Heart right ventricle (tissue), 16 donors: ENCODE measurements around the gene PAN3. TPM values are rescaled to one million over a fixed set of nuclear protein-coding genes. Genes with fewer than 3 reads are reported as not detected.

Experiments used
- ATAC-seq, 8 donors: fragments of 200-7000 bp; cut with Tn5 transposase; one replicate each; pipeline ENCODE4 v1.9.1; 2020; ENCODE audit warnings: mild to moderate bottlenecking in 8 of 8, moderate library complexity in 8 of 8, moderate number of reproducible peaks in 1 of 8
- DNase-seq, 2 donors: peaks; one replicate each; pipeline ENCODE4 v3.0.0-alpha.2; 2020
- H3K27ac ChIP-seq, 10 donors: fragments of 200-600 bp; sonication (generic) in 2 of 10; one replicate each; pipeline versions ENCODE4 v1.5.0 to v1.8.0; 2020 to 2022; ENCODE audit warnings: mild to moderate bottlenecking in 3 of 10
- H3K27me3 ChIP-seq, 7 donors: fragments of 200-600 bp; one replicate each; pipeline ENCODE4 v1.8.0; 2021 to 2022; ENCODE audit warnings: mild to moderate bottlenecking in 2 of 7
- H3K36me3 ChIP-seq, 9 donors: fragments of 200-600 bp; sonication (generic) in 1 of 9; one replicate each; pipeline versions ENCODE4 v1.5.0 to v1.8.0; 2020 to 2022; ENCODE audit warnings: mild to moderate bottlenecking in 2 of 9
- H3K4me1 ChIP-seq, 9 donors: fragments of 200-600 bp; sonication (generic) in 1 of 9; one replicate each; pipeline versions ENCODE4 v1.5.0 to v1.8.0; 2020 to 2022; ENCODE audit warnings: mild to moderate bottlenecking in 4 of 9
- H3K4me3 ChIP-seq, 10 donors: fragments of 200-600 bp; sonication (generic) in 2 of 10; one replicate each; pipeline versions ENCODE4 v1.5.0 to v1.8.0; 2020 to 2022; ENCODE audit warnings: mild to moderate bottlenecking in 7 of 10, moderate library complexity in 2 of 10
- H3K9me3 ChIP-seq, 11 donors: fragments of 200-600 bp in 10 of 11; sonication (generic) in 2 of 11; one replicate each; pipeline versions ENCODE4 v1.5.0 to v1.8.0; 2013 to 2022; ENCODE audit warnings: mild to moderate bottlenecking in 2 of 11, control low read depth in 1 of 11, moderate library complexity in 1 of 11
- WGBS, 2 donors: extraction: QIAGEN DNeasy Blood & Tissue Kit; methylation state at CpG; one replicate each; pipeline ENCODE4 v1.1.7; 2013; ENCODE audit warnings: inconsistent platforms in 1 of 2; 5-methylcytosine and 5-hydroxymethylcytosine counted together
- intact Hi-C, 10 donors: fragments of 100-400 bp; cut with DNase I; formaldehyde crosslinking; loops; one replicate each; pipeline versions ENCODE4 v1.11.1 to v1.14.2; 2022
- polyA plus RNA-seq, 2 donors: library from polyadenylated mRNA; stranded (reverse); fragments of 200-250 nt; gene quantifications; one replicate each; pipeline ENCODE4 v1.2.3, GENCODE V29; 2013
- total RNA-seq, 10 donors: library from RNA; stranded (reverse); fragmentation: NEBNext Ultra II Directional in 3 of 10; extraction: Animal tissue kit (Norgen Biotek cat#: 25700) in 3 of 10; gene quantifications; one replicate each; pipeline versions ENCODE4 v1.2.1 to v1.2.4, GENCODE V29; 2021 to 2023
- TF ChIP-seq, protein P1 (sequence below), 9 donors: fragments of 200-600 bp; sonication (generic) in 2 of 9; IDR thresholded peaks; one replicate each; pipeline versions ENCODE4 v1.5.0 to v1.8.0; 2021 to 2022; ENCODE audit warnings: antibody characterized with exemption in 9 of 9, mild to moderate bottlenecking in 5 of 9, moderate library complexity in 1 of 9
- donor health status: Arrhythmogenic right ventricular cardiomyopathy.
- donor health status: ischemic (EF 13 %, LVEDD 7.1; RV severe dilation, severe dysfunction).
- donor health status: healthy with polysubstance abuse.
- donor health status: DM: no; HTN: yes; CAD: no.
- donor health status: DM: no; HTN: no; CAD: no.
- donor health status: ischemic (EF 25% LVEDD 6.9; RV normal size, moderate dysfunction).
- donor health status: ischemic (EF 25% LVEDD 5.7; RV mildly dilated, moderate dysfunction).
- donor health status: healthy.
- donor health status: DM: yes; HTN: yes; CAD: no.
- donor health status: Ischemic cardiomyopathy.
- donor health status: ischemic (EF 35%, LVEDD 5.7; RV mildly dilated, moderate dysfunction).
- donor health status: nonischemic (EF 11% LVEDD 7.7; RV severe dilation, severe dysfunction).
- donor health status: DM: yes; HTN: yes; CAD: no.
- donor health status: PGD.
- donor health status: ischemic (EF 29% LVEDD 5.4; RV normal size, mild dysfunction).
- donor health status: nonischemic (EF 23%, LVEDD 6.1; RV moderate dilation, normal function).

Gene PAN3
- total and polyA plus RNA-seq, 12 donors = 2.8 to 16.2 (median 10.8) TPM

DNA sequence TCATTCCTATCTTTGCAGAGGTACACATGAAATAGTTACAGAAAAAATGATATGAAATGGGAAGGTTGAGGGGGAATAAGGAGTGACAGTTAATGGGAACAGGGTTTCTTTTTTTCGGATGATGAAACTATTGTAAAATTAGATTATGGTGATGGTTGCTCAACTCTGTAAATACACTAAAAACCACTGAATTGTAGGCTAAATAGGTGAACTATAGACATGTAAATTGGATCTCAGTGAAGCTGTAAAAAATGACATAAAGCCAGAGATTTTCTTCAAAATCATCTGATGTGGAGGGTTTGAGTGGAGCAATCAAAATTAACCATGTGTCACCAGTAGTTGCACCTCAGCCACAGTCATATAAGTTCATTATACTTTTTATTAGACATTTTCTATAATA, 31.4 kb upstream of the PAN3 start:
- Histone ChIP-seq H3K36me3 (no peaks in the 10 kb centered on the region), H3K27ac (no peak overlapping the region), H3K27me3 (peaks cover 0 to 40% (median 21%) of the 10 kb centered on the region in 7 donors), H3K4me1 (no peaks in the 10 kb centered on the region), H3K9me3 (no peaks in the 10 kb centered on the region), H3K4me3 (no peak overlapping the region)
- DNase-seq = no peak
- intact Hi-C loops = no loop called here
- WGBS, 2 donors = 54 to 73% methylated on average over 1 of the region's 1 CpG
- TF ChIP-seq, protein P1, sequence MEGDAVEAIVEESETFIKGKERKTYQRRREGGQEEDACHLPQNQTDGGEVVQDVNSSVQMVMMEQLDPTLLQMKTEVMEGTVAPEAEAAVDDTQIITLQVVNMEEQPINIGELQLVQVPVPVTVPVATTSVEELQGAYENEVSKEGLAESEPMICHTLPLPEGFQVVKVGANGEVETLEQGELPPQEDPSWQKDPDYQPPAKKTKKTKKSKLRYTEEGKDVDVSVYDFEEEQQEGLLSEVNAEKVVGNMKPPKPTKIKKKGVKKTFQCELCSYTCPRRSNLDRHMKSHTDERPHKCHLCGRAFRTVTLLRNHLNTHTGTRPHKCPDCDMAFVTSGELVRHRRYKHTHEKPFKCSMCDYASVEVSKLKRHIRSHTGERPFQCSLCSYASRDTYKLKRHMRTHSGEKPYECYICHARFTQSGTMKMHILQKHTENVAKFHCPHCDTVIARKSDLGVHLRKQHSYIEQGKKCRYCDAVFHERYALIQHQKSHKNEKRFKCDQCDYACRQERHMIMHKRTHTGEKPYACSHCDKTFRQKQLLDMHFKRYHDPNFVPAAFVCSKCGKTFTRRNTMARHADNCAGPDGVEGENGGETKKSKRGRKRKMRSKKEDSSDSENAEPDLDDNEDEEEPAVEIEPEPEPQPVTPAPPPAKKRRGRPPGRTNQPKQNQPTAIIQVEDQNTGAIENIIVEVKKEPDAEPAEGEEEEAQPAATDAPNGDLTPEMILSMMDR (IDR thresholded peaks at IDR 0.05) = no peak
- ATAC-seq = no peak

DNA sequence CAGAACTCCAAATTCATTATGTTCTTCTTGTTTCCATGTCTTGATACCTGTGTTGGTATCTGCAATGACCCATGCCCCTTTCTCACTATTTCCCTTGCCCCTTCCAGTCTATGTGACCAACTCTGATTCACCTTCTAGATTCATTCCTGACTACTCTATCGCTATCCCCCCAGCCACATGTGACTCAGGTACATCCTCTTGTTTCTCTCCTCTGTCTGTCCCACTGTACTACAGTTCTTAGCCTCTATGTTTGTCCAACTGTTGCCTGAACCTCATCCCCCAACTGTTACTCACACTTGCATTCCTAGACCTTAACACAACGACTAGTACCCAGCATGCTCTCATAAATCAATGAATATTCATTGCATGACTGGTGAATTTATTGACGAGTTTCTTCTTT, 27.9 kb upstream of the PAN3 start:
- ATAC-seq (no peak), DNase-seq (no peak)
- Histone ChIP-seq H3K4me3 (no peak overlapping the region), H3K27ac (no peak overlapping the region), H3K4me1 (no peaks in the 10 kb centered on the region), H3K9me3 (no peaks in the 10 kb centered on the region), H3K27me3 (peaks cover 0 to 6% (median 0%) of the 10 kb centered on the region in 7 donors), H3K36me3 (no peaks in the 10 kb centered on the region)
- intact Hi-C loops = no loop called here
- TF ChIP-seq, protein P1 (IDR thresholded peaks at IDR 0.05) = no peak
- WGBS, 2 donors = 77 to 85% methylated on average over 3 of the region's 3 CpGs

DNA sequence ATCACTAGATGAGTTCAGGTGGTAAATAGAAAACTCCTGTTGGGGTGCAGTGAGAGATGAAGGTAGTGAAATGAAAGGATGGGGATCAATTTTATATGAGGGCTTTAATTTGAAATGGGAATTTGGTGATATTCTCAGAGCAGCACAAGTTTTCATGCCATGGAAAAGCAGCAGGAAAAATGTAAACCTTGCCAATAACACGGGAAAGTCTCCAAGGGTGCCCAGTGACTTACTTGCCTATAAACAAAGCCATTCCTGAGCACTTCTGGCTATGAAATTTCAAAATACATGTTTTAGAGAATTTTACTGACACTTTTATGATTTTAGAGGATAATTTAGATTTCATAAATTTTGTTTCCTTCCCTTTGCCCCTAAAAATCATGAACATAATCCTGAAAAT, 21.6 kb upstream of the PAN3 start:
- H3K9me3 ChIP-seq = no peaks in the 10 kb centered on the region
- TF ChIP-seq, protein P1 (IDR thresholded peaks at IDR 0.05) = no peak
- no peak for ATAC-seq
- intact Hi-C loops = no loop called here
- no peak overlapping the region for H3K4me3 ChIP-seq
- no peak for DNase-seq
- peaks cover 0 to 3% (median 0%) of the 10 kb centered on the region in 9 donors for H3K4me1 ChIP-seq
- no peaks in the 10 kb centered on the region for H3K36me3 ChIP-seq
- 82 to 85% methylated on average over 1 of the region's 1 CpG for WGBS, 2 donors
- H3K27me3 ChIP-seq = peaks cover 0 to 6% (median 0%) of the 10 kb centered on the region in 7 donors
- no peak overlapping the region for H3K27ac ChIP-seq

DNA sequence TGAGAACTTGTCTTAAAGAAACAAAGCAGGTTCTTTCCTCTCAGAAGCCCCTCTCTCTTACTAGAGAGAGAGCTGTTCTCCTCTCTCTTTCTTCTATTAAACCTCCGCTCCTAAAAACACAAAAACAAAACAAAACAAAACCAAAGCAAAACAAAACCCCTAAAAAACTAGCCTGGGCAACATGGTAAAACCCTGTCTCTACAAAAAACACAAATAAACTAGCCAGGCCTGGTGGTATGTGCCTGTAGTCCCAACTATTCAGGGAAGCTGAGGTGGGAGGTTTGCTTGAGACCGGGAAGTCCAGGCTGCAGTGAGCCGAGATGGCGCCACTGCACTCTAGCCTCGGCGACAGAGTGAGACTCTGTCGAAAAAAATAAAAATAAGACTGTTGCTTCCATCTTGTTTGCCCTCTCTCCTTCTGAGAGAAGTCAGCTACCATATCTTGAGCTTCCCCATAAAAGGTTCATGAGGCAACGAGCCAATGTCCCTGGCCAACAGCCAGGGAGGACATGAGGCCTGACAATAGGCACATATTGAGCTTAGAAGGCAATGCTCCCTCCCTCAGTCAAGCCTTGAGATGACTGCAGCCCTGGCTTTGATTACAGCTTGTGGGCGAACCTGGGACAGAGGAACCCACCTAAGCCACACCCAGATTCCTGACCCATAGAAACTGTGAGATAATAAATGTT, 20.5 kb upstream of the PAN3 start:
- DNase-seq (peak; percentile 56 to 73), ATAC-seq (peak in 5 of 8 donors; percentile 35 to 64 (median 46))
- Histone ChIP-seq H3K36me3 (no peaks in the 10 kb centered on the region), H3K4me3 (no peak overlapping the region), H3K4me1 (peaks cover 0 to 3% (median 0%) of the 10 kb centered on the region in 9 donors), H3K27me3 (peaks cover 0 to 6% (median 1%) of the 10 kb centered on the region in 7 donors), H3K9me3 (no peaks in the 10 kb centered on the region), H3K27ac (no peak overlapping the region)
- 51 to 52% methylated on average over 9 of the region's 9 CpGs for whole genome bisulfite sequencing, 2 donors
- intact Hi-C loops = no loop called here
- TF ChIP-seq, protein P1 (IDR thresholded peaks at IDR 0.05) = no peak
